HG02884 (cell line): Measurements from ENCODE around the gene LRFN4.

ENCODE experiments used
- ATAC-seq: cut with Tn5 transposase; IDR thresholded peaks from one replicate; pipeline ENCODE4 v1.9.1; 2021; ENCODE audit warnings: mild to moderate bottlenecking, moderate library complexity; ENCODE audit not compliant: unreplicated experiment

LRFN4 gene

DNA sequence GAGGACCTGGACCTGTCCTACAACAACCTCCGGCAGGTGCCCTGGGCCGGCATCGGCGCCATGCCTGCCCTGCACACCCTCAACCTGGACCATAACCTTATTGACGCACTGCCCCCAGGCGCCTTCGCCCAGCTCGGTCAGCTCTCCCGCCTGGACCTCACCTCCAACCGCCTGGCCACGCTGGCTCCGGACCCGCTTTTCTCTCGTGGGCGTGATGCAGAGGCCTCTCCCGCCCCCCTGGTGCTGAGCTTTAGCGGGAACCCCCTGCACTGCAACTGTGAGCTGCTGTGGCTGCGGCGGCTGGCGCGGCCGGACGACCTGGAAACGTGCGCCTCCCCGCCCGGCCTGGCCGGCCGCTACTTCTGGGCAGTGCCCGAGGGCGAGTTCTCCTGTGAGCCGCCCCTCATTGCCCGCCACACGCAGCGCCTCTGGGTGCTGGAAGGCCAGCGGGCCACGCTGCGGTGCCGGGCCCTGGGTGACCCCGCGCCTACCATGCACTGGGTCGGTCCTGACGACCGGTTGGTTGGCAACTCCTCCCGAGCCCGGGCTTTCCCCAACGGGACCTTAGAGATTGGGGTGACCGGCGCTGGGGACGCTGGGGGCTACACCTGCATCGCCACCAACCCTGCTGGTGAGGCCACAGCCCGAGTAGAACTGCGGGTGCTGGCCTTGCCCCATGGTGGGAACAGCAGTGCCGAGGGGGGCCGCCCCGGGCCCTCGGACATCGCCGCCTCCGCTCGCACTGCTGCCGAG is 1.5 kb downstream of the LRFN4 start:
- no peak for ATAC-seq

DNA sequence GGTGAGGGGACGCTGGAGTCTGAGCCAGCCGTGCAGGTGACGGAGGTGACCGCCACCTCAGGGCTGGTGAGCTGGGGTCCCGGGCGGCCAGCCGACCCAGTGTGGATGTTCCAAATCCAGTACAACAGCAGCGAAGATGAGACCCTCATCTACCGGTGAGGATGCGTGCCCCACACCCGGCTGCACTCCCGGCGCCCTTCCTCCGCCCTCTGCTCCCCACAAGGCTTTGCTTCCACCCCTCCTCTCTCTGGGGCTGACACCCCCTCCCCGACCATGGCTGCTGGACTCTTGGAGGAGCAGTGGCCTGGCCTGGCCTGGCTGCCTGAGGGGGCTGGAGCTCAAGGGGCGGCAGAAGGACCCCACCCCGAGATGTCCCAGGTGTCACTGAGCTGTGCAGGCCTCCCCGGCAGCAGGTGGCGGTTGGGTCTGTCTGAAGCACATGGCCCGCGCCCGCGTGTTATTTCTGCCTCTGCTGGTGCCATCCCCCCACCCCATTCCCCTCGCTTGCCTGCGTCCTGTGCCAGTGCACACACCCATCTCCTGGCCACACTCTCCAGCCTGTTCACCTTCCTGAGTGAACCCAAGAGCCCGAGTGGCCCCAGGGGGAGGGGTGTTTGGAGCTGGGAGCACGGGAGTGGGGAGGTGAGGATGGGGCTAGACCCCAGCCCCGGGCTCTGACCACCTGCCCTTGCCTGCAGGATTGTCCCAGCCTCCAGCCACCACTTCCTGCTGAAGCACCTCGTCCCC is 2.2 kb downstream of the LRFN4 start:
- no peak for ATAC-seq

DNA sequence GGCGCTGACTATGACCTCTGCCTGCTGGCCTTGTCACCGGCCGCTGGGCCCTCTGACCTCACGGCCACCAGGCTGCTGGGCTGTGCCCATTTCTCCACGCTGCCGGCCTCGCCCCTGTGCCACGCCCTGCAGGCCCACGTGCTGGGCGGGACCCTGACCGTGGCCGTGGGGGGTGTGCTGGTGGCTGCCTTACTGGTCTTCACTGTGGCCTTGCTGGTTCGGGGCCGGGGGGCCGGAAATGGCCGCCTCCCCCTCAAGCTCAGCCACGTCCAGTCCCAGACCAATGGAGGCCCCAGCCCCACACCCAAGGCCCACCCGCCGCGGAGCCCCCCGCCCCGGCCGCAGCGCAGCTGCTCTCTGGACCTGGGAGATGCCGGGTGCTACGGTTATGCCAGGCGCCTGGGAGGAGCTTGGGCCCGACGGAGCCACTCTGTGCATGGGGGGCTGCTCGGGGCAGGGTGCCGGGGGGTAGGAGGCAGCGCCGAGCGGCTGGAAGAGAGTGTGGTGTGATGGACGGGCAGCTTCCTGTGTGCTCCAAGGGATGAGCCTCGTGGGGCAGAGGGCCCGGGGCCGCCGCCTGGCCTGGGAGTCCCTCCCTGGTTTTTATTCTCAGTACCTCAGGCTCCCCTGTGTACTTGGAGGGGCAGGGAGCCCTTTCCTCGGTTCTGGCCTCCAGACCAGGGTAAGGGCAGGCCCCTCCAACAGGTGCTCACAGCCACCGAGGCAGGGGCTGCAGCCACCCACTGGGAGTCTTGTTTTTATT is 3.0 kb downstream of the LRFN4 start:
- no peak for ATAC-seq

DNA sequence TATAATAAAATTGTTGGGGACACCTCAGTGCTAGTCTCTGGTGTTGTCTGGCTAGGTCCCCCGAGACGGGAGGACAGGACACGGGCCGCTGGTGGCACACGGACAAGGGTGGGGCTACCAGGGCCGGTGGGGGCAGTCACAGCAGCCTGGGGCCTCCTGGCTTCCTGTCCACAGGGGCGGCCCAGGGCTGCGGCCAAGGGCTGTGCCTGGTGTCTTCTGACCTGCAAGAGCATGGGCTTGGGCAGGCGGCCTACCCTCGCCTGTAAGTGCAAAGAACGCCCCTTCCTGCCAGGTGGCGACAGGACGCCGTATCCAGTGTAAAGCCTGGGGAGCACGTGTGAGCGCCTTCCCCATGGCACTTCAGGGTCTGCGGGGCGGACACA is 3.6 kb downstream of the LRFN4 start:
- no peak for ATAC-seq

DNA sequence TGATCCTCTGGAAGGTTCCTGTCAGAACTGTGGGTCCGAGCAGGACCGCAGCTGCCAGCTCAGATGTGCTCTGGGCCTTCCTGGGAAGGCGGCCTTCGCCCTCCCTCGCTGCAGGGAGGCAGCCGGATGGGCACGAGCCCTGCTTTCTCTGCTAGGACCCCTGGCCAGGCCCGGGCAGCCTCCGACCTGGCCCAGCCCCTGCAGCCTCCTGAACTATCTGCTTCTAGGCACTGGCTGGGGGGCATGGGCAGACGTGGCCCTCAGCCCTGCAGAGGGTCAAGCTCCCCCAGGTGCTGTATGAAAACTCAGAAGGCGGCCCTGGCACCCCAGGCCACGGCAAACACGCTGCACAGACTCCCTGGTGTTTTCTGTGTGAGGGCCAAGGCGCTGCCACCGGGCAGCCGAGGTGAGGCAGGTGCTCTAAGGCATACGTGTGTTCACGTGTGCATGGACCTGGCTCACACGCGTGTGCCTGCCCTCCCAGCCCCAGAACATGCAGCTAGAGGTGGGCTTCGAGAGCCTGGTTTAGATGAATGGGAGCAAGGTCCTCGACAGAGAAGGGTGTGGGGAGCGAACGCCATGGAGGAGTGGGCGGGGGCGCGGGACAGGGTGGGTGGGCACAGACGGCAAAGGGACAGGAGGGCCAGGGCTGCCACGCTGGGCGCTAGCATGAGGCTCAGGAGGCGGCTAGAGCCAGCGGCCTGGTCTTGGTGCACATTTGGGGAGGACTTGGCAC is 4.3 kb downstream of the LRFN4 start:
- ATAC-seq: no peak

DNA sequence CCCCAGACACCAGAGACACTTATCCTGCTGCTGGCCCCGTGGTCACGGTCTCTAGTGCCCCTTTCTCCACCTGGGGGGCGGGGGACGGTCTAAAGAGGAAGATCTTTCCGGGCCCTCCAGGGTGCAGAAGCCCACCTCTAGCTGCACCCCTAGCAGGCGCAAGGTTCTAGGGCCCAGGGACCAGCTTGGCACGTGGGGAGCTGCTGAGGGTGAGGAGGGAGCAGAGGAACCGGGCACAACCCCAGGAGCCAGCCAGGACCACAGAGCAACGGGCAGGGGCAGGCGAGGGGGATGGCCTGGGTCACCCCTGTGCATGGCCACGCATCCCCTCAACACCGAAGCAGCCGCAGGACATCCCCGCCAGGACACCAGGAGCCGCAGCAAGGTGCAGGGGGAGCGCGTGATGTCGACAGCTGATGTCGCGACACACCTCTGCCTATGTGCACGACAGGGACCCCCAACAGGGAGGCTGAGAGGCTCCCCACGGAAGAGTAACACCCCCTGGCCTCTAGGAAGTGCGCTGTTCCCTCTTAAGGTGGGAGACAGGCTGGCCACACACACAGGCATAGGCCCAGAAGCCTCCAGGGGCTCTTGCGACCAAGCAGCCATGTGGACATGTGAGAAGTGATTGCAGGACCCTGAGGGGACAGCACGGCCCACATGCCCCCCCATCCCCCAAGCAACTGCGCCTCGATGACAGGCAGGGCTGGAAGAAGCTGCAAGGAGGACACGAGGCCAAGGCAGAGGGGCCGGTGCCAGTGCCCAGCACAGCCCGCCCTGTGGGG is 5.1 kb downstream of the LRFN4 start:
- ATAC-seq: no peak

DNA sequence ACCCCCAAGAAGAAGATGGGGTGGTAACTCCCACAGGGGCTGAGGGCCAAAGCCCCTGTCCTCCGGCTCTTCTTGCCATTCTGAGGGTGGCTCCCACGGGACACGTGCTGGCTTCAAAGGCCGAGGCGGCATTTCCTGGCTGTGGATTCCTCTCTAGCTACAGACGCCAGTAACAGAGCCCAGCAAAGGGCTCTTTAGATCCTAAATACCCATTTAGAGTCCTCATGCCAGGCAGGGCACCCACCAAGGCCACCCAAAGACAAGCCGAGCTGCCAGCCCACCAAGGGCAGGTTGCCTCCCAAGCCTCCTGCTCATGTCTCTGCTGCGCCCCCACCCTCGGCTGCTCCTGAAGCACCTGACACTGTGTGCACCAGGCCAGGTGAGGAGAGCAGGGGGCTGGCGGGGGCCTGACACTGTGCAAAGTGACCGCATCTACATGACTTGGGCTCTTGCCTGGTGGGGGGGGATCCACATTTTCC is 5.7 kb downstream of the LRFN4 start:
- ATAC-seq: no peak

DNA sequence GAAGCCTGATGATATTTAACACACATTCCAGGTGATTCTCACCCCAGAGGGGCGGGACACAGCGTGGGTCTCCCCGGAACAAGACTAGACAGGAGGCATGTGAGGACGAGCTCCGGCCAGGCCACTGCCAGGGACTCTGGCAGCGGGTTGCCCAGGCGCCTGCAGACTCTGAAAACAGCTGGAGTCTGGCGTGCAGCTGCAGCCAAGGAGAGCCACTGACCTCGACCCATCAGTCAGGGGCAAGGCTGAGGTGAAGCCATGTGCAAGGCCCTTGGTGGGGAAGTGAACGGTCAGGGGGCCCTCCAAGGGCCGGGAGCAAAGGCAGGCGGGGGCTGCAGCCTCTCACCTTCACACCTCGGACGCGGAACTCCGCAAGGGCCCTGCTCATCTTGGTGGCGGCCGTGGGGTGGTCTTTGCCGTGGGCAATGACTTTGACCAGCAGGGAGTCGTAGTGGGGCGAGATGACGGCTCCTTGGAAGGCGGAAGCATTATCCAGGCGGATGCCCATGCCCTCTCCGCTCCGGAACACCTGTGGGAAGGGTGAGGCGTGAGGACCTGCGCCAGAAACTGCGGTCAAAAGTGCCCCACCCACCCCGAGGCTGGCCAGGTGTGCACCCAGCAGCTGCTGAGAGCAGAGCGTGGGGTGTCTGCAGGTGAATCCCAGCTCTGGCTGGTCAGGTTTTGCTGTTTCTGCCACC is 6.7 kb downstream of the LRFN4 start:
- no peak for ATAC-seq

DNA sequence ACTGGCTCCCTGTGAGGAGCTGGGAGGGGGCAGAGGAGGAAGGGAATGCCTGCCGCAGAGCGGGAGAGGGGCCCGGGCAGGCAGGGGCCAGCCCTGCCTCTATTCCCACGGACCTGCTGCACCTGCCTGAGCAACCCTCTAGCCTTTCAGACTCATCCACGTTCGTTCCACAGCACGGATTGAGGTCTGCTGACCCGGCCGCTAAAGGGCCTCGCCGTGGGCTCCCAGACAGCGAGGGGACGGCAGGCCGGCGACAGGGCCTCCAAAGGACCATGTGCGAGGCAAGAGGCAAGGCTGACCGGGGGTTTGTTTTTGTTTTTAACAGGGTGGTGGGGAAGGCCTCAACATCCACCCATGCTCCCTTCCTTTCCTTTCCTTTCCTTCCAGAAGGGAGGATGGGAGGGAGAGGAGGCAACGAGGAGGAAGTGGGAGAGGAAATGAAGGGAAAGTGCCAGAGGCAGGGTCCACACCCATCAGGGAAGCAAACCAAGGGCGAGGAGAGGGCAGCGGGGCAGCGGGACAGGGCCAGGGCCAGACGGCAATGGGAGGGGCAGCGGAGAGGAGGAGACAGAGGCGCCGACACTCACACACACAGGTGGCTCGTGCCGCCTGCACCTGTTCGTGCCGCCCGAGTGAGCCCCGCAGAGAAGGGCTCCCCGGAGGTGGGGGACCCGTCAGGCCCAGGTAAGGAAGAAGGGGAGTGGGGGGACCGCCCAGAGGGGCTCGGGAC is 7.5 kb downstream of the LRFN4 start:
- ATAC-seq: no peak

DNA sequence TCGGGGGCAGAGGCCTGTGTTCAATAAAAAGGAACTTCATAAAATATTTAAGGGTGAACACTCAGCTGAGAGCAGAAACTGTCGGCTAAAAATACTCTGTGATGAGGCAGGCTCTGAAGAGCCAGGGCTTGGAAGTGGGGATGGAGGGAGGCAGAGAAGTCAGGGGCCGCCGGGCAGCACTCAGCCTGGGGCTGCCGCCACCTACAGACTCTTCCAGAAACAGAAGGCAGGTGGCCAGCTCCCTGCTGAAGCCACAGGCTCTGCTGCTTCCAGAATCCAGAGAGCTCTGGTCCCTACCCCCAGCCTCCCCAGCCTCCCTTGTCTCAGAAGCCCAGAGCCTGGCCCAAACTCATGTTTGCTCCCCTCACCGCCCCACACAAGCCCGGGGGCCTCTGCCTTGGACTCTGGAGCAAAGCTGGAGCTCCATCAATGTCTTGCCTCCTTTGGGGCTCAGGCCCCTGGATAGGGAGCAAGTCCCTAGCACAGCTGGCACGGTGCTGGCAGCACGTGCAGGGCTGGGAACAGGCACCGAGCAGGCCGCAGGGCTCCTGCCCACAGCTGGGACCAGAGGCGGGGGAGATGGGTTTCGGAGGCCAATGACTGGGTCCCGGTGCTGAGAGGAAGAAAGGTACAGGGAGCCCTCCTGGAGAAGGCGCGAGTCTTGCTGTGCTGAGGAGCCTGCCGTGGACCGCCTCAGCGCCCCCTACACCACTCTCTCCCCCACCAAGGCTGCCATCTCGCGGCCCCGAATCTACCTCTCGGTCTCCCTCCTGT is 8.2 kb downstream of the LRFN4 start:
- ATAC-seq: no peak

- ATAC-seq: no peak
Measured at GRCh38 chr11:66866007-66866406, 9.1 kb downstream of the LRFN4 start.

GRCh38 chr11:66866511-66866986 is 9.7 kb downstream of the LRFN4 start:
- ATAC-seq: no peak

GRCh38 chr11:66867425-66868040 is 10.7 kb downstream of the LRFN4 start:
- ATAC-seq: no peak

GRCh38 chr11:66868082-66868725 is 11.3 kb downstream of the LRFN4 start:
- no peak for ATAC-seq

DNA sequence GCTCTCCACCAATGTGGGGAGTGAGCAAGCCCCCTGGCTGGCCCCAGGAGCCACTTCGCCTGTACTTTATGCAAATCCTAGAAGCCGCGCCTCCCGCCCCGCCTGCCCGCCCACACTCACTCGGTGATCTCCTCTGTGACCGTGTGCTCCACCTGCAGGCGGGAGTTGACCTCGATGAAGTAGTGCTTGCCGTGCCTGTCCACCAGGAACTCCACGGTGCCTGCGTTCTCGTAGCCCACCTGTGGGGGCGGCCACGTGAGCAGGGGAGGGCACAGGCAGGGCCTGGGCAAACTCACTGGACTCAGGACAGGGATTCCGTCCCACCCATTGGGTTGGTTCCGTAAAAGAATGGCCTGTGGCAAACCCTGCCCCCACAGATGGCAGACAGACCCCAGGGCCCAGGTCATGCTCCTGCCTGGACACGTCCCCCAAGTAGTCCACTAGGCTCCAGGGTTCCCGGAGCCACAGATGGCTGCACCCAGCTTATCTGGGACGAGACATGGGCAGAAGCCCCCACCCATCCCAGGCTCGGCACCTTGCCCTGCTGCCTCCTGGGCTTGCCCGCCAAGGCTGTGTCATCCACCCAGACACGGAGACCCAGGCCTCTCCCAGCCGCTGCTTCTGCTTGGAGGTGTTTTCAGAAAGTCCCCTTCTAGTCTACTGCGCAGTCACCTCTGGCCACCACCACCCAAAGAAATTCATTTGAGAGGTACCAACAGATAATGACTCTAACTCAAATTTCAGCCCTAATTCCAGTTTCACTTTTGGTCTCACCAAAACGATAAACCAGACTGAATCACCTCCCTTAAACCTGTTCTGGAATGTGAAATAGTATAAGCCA is 12.1 kb downstream of the LRFN4 start:
- ATAC-seq: no peak

- ATAC-seq: no peak
Measured at GRCh38 chr11:66869567-66869870, 12.7 kb downstream of the LRFN4 start.
